Measurements from ENCODE around the gene MINDY4. TPM values are rescaled to one million over a fixed set of nuclear protein-coding genes. Genes with fewer than 3 reads are reported as not detected.

Gene MINDY4
- total RNA-seq, 1 experiment from 2014 or later = 2.1 TPM

- intact Hi-C loops (cut with micrococcal nuclease; ENCODE audit: unreplicated experiment) = loop anchor here (10.0 kb wide), 1 partner anchor 381 kb away; no protein-coding TSS in a partner anchor
- Mint-ChIP-seq H3K4me1 (ENCODE audit: low read depth, unreplicated experiment) (peaks cover 6% of the 10 kb centered on the region), H3K27me3 (ENCODE audit: insufficient read depth, unreplicated experiment) (no peaks in the 10 kb centered on the region), H3K4me3 (ENCODE audit: unreplicated experiment) (no peak overlapping the region), H3K36me3 (ENCODE audit: insufficient read depth, unreplicated experiment) (no peaks in the 10 kb centered on the region), H3K27ac (ENCODE audit: unreplicated experiment) (no peak overlapping the region), H3K9me3 (ENCODE audit: unreplicated experiment) (no peaks in the 10 kb centered on the region)
- no peak for TF ChIP-seq CTCF (IDR thresholded peaks at IDR 0.05; ENCODE audit: insufficient read depth in 1 of 2, low read depth in 1 of 2, low read length in 1 of 2, severe bottlenecking in 1 of 2, unreplicated experiment in 1 of 2)
- no peak for DNase-seq
- no peaks in the 10 kb centered on the region for H3K36me3 ChIP-seq (ENCODE audit: control insufficient read depth, insufficient read depth, low read length)
- no peak overlapping the region for H3K4me3 ChIP-seq (ENCODE audit: low read depth, low read length)
- BruUV-seq (replicated peaks) = no TSS peak
- CTCF ChIA-PET = no interaction called here
- peaks cover under 1% of the 10 kb centered on the region for H3K4me1 ChIP-seq
- POLR2A ChIA-PET = no interaction called here
- no peaks in the 10 kb centered on the region for H3K9me3 ChIP-seq
- no peaks in the 10 kb centered on the region for H3K27me3 ChIP-seq (replicated peaks; ENCODE audit: control insufficient read depth, insufficient read depth, low read length)
Measured at GRCh38 chr7:30775992-30776391, 4.8 kb downstream of the MINDY4 start.

GRCh38 chr7:30776971-30777370 lies 5.8 kb downstream of the MINDY4 start:
- Mint-ChIP-seq H3K36me3 (ENCODE audit: insufficient read depth, unreplicated experiment) (no peaks in the 10 kb centered on the region), H3K4me3 (ENCODE audit: unreplicated experiment) (no peak overlapping the region), H3K27ac (ENCODE audit: unreplicated experiment) (no peak overlapping the region), H3K9me3 (ENCODE audit: unreplicated experiment) (no peaks in the 10 kb centered on the region), H3K27me3 (ENCODE audit: insufficient read depth, unreplicated experiment) (no peaks in the 10 kb centered on the region), H3K4me1 (ENCODE audit: low read depth, unreplicated experiment) (peaks cover 4% of the 10 kb centered on the region)
- DNase-seq = no peak
- CTCF ChIA-PET = no interaction called here
- TF ChIP-seq CTCF (IDR thresholded peaks at IDR 0.05; ENCODE audit: insufficient read depth in 1 of 2, low read depth in 1 of 2, low read length in 1 of 2, severe bottlenecking in 1 of 2, unreplicated experiment in 1 of 2) = no peak
- Histone ChIP-seq H3K9me3 (no peaks in the 10 kb centered on the region), H3K4me1 (no peaks in the 10 kb centered on the region), H3K36me3 (ENCODE audit: control insufficient read depth, insufficient read depth, low read length) (no peaks in the 10 kb centered on the region), H3K27me3 (replicated peaks; ENCODE audit: control insufficient read depth, insufficient read depth, low read length) (no peaks in the 10 kb centered on the region), H3K4me3 (ENCODE audit: low read depth, low read length) (no peak overlapping the region)
- BruUV-seq (replicated peaks) = no TSS peak
- POLR2A ChIA-PET = no interaction called here
- intact Hi-C loops (cut with micrococcal nuclease; ENCODE audit: unreplicated experiment) = loop anchor here (10.0 kb wide), 1 partner anchor 382 kb away; no protein-coding TSS in a partner anchor

DNA sequence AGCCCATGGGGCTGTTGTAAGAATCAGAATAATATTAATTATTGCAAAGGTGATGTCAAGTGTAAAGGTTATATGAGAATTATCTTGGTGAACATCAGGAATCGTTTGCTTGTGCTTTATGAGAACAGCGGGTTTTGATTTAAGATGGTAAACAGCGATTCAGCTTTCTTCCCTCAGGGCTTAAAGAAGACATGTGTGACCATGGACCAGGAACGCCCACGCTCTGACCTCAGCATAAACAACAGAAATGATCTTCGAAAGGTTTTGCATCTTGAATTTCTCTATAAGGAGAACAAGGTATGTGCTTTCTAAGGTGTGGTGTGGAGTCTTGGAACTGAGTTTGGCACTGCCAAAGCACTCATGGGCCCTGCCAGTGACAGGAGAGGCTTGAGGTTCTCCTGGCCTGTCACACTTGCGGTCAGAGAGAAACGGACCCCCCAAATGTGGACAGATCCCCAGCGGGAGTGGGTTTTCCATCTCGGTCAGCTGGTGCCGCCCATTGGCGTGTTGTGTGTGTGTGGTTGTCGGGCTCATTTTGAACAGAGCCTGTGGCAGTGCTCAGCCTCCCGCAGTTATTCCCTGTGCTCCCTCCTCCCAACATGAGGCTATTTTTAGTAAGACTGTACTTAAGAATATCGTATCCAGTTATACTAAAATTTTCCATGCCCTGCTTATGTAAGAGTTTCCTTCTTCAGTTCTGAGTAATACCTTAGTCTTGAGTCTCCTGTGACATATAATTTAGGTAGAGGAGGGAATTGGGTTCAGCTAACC lies 7.2 kb downstream of the MINDY4 start:
- Mint-ChIP-seq H3K27me3 (ENCODE audit: insufficient read depth, unreplicated experiment) (no peaks in the 10 kb centered on the region), H3K27ac (ENCODE audit: unreplicated experiment) (no peak overlapping the region), H3K9me3 (ENCODE audit: unreplicated experiment) (no peaks in the 10 kb centered on the region), H3K36me3 (ENCODE audit: insufficient read depth, unreplicated experiment) (no peaks in the 10 kb centered on the region), H3K4me1 (ENCODE audit: low read depth, unreplicated experiment) (no peaks in the 10 kb centered on the region), H3K4me3 (ENCODE audit: unreplicated experiment) (no peak overlapping the region)
- no peak for DNase-seq
- ChIA-PET POLR2A (no interaction called here), CTCF (no interaction called here)
- H3K36me3 ChIP-seq (ENCODE audit: control insufficient read depth, insufficient read depth, low read length) = no peaks in the 10 kb centered on the region
- H3K4me3 ChIP-seq (ENCODE audit: low read depth, low read length) = no peak overlapping the region
- H3K4me1 ChIP-seq = no peaks in the 10 kb centered on the region
- intact Hi-C loops (cut with micrococcal nuclease; ENCODE audit: unreplicated experiment) = loop anchor here (10.0 kb wide), 1 partner anchor 384 kb away; no protein-coding TSS in a partner anchor
- no TSS peak for BruUV-seq (replicated peaks)
- TF ChIP-seq CTCF (IDR thresholded peaks at IDR 0.05; ENCODE audit: insufficient read depth in 1 of 2, low read depth in 1 of 2, low read length in 1 of 2, severe bottlenecking in 1 of 2, unreplicated experiment in 1 of 2) = no peak
- H3K9me3 ChIP-seq = no peaks in the 10 kb centered on the region
- no peaks in the 10 kb centered on the region for H3K27me3 ChIP-seq (replicated peaks; ENCODE audit: control insufficient read depth, insufficient read depth, low read length)
